Prostate gland (tissue), 2 donors: ENCODE measurements around the gene LTF.

Experiments
- POLR2A ChIP-seq: fragments of 450-650 bp; IDR thresholded peaks from one replicate; pipeline ENCODE4 v1.6.1; 2016; ENCODE audit warnings: antibody characterized with exemption, mild to moderate bottlenecking
- POLR2AphosphoS5 ChIP-seq: sonication (generic); formaldehyde crosslinking; IDR thresholded peaks from one replicate; pipeline ENCODE4 v1.6.1; 2017; ENCODE audit warnings: antibody characterized with exemption
- TF ChIP-seq, protein P1 (sequence below), 4 experiments: fragments of 200-600 bp in 2 of 4; fragments of 450-650 bp in 2 of 4; sonication (generic) in 2 of 4; IDR thresholded peaks; 1 replicate in 3 of 4; 2 replicates in 1 of 4; pipeline ENCODE4 v1.5.1; 2016 to 2019; ENCODE audit warnings: antibody characterized with exemption in 4 of 4, mild to moderate bottlenecking in 2 of 4, moderate library complexity in 2 of 4

DNA sequence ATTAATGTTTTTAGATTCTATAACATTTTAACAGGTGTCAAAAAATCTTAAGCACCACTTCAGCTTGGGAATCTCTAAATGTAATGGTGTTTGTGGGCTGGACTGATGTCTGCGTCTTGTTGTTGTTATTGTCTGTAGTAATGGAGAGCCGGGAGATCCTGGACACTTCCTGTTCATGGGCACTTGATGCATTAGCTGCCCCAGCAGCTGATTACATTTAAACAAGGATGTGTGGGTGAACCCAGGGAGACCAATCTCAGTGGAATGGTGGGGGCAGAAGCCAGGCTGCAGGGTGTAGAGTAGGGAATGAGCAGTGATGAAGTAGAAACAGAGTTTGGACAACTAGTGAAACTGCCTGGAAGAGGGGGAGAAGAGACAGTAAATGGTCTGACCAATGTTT is 65.6 kb downstream of the LTF start:
- TF ChIP-seq POLR2AphosphoS5, result no peak
- TF ChIP-seq, protein P1, sequence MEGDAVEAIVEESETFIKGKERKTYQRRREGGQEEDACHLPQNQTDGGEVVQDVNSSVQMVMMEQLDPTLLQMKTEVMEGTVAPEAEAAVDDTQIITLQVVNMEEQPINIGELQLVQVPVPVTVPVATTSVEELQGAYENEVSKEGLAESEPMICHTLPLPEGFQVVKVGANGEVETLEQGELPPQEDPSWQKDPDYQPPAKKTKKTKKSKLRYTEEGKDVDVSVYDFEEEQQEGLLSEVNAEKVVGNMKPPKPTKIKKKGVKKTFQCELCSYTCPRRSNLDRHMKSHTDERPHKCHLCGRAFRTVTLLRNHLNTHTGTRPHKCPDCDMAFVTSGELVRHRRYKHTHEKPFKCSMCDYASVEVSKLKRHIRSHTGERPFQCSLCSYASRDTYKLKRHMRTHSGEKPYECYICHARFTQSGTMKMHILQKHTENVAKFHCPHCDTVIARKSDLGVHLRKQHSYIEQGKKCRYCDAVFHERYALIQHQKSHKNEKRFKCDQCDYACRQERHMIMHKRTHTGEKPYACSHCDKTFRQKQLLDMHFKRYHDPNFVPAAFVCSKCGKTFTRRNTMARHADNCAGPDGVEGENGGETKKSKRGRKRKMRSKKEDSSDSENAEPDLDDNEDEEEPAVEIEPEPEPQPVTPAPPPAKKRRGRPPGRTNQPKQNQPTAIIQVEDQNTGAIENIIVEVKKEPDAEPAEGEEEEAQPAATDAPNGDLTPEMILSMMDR (IDR thresholded peaks at IDR 0.05), result no peak
- no peak for TF ChIP-seq POLR2A
